ENCODE data around the gene CCNDBP1.
"Not testable (repeated sequence)": the region's sequence is repeated elsewhere in the genome, so short reads cannot be mapped to it uniquely, and the experiment has no call there.

The CCNDBP1 gene

GRCh38 chr15:43153269-43153668 lies 31.9 kb upstream of the CCNDBP1 start:
- no peak for DNase-seq (ENCODE audit: low read depth)
- TF ChIP-seq CTCF (IDR thresholded peaks at IDR 0.05; ENCODE audit: low read length, missing control alignments): no peak
- no peak overlapping the region for H3K4me3 ChIP-seq (replicated peaks; ENCODE audit: low read depth, low read length)

GRCh38 chr15:43165801-43166325 lies 19.3 kb upstream of the CCNDBP1 start:
- H3K4me3 ChIP-seq (replicated peaks; ENCODE audit: low read depth, low read length): no peak overlapping the region
- TF ChIP-seq CTCF (IDR thresholded peaks at IDR 0.05; ENCODE audit: low read length, missing control alignments): no peak
- no peak for DNase-seq (ENCODE audit: low read depth)

- not testable (repeated sequence) for DNase-seq (ENCODE audit: low read depth); H3K4me3 ChIP-seq (replicated peaks; ENCODE audit: low read depth, low read length)
Measured at GRCh38 chr15:43167261-43167660, 17.9 kb upstream of the CCNDBP1 start.

DNA sequence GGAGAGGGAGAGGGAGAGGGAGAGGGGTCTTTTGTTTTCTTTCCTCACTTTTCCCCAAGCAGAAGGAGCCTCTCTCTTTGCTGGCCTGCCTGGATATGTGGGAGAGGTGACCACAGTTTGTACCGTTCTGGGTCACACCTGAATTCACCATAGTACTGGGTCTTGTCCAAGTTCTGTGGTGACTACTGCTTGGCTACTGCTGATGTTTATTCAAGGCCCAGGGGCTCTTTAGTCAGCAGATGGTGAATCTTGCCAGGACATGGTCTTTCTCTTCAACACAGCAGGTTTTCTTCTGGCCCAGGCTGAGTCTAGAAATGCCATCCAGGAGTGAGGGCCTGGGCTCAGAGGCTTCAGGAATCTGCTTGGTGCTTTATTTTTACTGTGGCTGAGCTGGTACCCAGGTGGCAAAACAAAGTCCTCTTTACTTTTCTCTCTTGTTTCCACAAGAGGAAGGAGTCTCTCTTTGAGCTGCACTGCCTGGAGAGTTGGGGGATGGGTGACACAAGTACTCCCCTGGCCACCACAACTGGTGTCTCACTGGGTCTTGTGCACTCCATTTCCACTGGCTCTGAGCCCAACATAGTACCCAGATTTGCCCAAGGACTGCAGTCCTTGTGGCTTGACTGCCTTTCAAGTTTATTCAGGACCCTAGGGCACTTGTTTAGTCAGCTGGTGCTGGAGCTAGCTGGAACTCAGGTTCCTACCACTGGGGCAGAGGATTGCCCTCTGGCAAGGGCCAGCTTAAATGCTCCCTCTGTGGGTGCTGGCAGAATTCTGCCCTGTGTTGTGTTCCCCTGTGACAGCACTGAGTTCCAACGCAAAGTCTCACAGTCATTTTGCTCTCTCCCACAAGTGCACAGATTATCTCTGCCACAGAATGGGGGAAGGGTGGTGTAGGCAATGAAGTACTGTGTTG lies 16.8 kb upstream of the CCNDBP1 start:
- peak; percentile 27 for DNase-seq (ENCODE audit: low read depth)

GRCh38 chr15:43169888-43170287 lies 15.3 kb upstream of the CCNDBP1 start:
- H3K4me3 ChIP-seq (replicated peaks; ENCODE audit: low read depth, low read length): no peak overlapping the region
- TF ChIP-seq CTCF (IDR thresholded peaks at IDR 0.05; ENCODE audit: low read length, missing control alignments): no peak
- DNase-seq (ENCODE audit: low read depth): peak; percentile 26

More for the DNA sequence above, 16.8 kb upstream of the CCNDBP1 start:
- TF ChIP-seq CTCF (IDR thresholded peaks at IDR 0.05; ENCODE audit: low read length, missing control alignments): no peak
- no peak overlapping the region for H3K4me3 ChIP-seq (replicated peaks; ENCODE audit: low read depth, low read length)

DNA sequence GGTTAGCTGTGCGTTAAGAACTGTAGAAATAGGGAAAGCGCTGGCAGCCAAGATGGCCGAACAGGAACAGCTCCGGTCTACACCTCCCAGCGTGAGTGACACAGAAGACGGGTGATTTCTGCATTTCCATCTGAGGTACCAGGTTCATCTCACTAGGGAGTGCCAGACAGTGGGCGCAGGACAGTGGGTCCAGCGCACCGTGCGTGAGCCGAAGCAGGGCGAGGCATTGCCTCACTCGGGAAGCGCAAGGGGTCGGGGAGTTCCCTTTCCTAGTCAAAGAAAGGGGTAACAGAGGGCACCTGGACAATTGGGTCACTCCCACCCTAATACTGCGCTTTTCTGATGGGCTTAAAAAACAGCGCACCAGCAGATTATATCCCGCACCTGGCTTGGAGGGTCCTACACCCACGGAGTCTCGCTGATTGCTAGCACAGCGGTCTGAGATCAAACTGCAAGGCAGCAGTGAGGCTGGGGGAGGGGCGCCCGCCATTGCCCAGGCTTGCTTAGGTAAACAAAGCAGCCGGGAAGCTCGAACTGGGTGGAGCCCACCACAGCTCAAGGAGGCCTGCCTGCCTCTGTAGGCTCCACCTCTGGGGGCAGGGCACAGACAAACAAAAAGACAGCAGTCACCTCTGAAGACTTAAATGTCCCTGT lies 9.4 kb upstream of the CCNDBP1 start:
- DNase-seq (ENCODE audit: low read depth); H3K4me3 ChIP-seq (replicated peaks; ENCODE audit: low read depth, low read length): not testable (repeated sequence)

GRCh38 chr15:43177147-43177546 lies 8.1 kb upstream of the CCNDBP1 start:
- H3K4me3 ChIP-seq (replicated peaks; ENCODE audit: low read depth, low read length); DNase-seq (ENCODE audit: low read depth): not testable (repeated sequence)

DNA sequence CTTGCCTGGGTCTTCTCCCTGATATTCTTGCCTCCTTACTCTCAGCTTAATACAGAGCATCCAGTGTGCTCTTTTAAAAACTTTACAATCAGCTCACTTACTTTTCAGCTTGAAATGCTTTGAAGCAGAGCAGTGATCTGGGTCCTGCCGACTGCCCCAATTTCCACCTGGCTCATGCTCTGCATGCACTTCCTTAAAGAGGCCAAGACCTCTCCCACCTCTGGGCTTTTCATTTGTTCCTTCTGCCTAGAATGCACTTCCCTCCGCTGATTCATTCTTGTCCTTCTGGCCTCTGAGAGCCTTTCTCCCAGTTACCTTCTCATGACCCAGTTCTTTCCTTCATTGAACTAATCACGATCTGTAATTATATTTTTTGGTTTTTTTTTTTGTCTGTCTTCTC lies 1.9 kb upstream of the CCNDBP1 start:
- no peak for DNase-seq (ENCODE audit: low read depth)
- no peak overlapping the region for H3K4me3 ChIP-seq (replicated peaks; ENCODE audit: low read depth, low read length)
- TF ChIP-seq CTCF (IDR thresholded peaks at IDR 0.05; ENCODE audit: low read length, missing control alignments): no peak
